T-helper 9 cell (primary cell): ENCODE data around the gene SHMT1.

Source experiments
- DNase-seq: peaks from one replicate; pipeline ENCODE4 v3.0.0-alpha.2; 2020

The SHMT1 gene

DNA sequence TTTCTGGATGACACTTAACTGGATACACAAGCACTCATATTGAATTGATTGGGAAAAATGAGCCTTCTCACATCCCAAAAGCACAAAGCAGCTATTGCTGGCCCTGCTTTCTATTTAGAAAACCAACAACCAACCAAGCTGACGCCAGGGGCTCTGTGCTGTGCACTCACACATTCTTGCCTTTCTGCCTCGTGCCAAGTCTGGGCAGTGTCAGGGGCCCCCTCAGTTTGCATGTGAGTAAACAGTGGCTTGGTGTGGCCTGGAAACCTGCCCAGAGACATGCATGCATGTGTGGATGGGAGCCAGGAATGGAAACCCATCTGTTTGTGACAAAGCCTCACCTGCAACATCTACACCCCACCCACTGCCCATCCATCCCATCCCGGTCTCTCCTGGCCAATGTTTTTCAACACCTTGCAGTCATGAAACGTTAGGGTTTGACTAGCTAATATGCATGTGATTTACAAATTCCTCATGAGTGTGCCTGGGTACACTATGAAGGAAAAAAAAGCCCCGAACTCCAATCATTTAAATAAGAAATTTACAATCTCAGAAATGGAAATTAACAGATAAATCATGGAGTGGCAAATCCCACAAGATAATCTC is 82.5 kb downstream of the SHMT1 start:
- no peak for DNase-seq

DNA sequence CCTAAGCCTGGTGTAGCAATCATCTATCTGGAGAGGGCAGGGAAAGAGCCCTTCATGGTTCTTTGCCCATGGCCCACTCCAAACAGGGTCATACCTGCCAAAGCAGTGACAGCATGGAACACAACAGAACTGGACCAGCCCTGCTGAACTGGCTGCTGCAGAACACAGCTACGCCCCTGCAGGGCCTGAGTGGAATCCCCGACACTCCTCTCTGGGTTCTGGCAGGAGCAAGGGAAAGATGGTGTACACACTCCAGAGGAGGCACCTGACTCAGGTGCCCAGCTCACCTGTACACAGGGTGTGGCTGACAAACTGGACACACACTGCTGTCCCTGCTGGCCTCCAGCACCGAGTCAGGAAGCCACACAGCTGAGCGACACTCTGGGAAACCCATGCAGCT is 83.1 kb downstream of the SHMT1 start:
- no peak for DNase-seq

DNA sequence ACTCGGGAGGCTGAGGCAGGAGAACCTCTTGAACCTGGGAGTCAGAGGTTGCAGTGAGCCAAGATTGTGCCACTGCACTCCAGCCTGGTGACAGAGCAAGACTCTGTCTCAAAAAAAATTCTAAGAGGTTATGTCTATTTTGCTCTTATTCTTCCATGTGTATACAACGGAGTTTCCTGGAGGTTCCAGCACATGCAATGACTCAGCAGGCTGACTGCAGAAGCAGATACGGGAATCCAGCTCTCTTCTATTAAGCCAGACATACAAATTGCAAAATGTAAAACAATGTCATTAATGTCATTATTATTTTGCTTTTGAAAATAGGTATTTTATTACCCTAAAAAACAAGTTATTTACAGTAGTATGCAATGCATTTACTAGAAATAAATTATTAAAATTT is 84.5 kb downstream of the SHMT1 start:
- DNase-seq: no peak
